Astrocyte of the cerebellum (primary cell): ENCODE measurements around the gene PDS5B.

ENCODE experiments used
- DNase-seq: peaks from one replicate; pipeline ENCODE4 v3.0.0-alpha.2; 2011; ENCODE audit warnings: low read depth
- H3K4me3 ChIP-seq: 2 replicates; pipeline ENCODE4 v1.5.1; 2011; ENCODE audit warnings: mild to moderate bottlenecking, low read depth, low read length, moderate library complexity
- in situ Hi-C: cut with HindIII; loops from 2 replicates; pipeline ENCODE4 v1.10.0; 2017; ENCODE audit warnings: low sequenced_read_pairs
- TF ChIP-seq, protein P1 (sequence below): IDR thresholded peaks from 2 replicates; pipeline ENCODE4 v1.5.1; 2012; ENCODE audit warnings: low read length, low read depth, moderate library complexity, mild to moderate bottlenecking; ENCODE audit errors: missing control alignments

Gene PDS5B

DNA sequence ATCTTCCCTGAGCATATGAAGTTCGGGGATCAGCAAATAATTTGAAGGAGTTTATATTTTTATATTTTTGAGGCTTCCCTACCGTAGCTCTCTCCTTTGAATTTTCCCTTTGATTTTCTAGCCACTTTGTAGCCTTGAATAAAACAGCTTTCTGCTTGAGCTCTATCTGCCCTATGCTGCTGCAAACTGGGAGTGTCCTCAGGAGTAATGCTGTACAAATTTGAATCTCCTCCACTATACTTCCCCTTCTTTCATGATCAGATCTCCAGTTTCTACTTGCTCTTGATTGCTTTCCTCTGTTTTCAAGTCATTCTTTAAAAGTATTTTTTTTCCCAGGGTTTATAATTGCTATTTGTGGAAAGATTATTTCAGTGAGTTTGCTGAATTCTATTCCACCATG, 14.6 kb downstream of the PDS5B start:
- DNase-seq, result no peak
- no peak overlapping the region for H3K4me3 ChIP-seq
- in situ Hi-C loops, result no loop called here
- TF ChIP-seq, protein P1, sequence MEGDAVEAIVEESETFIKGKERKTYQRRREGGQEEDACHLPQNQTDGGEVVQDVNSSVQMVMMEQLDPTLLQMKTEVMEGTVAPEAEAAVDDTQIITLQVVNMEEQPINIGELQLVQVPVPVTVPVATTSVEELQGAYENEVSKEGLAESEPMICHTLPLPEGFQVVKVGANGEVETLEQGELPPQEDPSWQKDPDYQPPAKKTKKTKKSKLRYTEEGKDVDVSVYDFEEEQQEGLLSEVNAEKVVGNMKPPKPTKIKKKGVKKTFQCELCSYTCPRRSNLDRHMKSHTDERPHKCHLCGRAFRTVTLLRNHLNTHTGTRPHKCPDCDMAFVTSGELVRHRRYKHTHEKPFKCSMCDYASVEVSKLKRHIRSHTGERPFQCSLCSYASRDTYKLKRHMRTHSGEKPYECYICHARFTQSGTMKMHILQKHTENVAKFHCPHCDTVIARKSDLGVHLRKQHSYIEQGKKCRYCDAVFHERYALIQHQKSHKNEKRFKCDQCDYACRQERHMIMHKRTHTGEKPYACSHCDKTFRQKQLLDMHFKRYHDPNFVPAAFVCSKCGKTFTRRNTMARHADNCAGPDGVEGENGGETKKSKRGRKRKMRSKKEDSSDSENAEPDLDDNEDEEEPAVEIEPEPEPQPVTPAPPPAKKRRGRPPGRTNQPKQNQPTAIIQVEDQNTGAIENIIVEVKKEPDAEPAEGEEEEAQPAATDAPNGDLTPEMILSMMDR, result no peak

DNA sequence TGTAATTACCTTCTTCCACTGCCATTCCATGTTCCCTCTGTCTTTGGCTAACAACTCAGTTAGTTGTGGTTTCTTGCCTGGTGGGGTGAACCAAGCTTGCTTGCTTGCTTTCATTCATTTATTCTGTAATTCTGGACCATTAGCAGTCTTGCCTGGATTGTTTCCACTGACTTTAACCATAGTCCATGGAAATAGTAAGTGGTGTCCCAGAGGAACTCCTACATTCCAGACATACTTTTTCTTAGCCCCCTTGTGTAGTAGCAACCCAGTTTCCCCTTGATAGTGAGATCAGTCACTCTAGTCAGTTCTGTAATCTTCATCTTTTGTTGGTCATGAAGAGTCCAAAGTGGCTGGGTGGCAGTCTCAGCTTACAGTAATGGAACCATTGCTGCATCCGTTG, 23.2 kb downstream of the PDS5B start:
- TF ChIP-seq, protein P1, result no peak
- in situ Hi-C loops, result no loop called here
- peak; percentile 32 for DNase-seq
- no peak overlapping the region for H3K4me3 ChIP-seq

DNA sequence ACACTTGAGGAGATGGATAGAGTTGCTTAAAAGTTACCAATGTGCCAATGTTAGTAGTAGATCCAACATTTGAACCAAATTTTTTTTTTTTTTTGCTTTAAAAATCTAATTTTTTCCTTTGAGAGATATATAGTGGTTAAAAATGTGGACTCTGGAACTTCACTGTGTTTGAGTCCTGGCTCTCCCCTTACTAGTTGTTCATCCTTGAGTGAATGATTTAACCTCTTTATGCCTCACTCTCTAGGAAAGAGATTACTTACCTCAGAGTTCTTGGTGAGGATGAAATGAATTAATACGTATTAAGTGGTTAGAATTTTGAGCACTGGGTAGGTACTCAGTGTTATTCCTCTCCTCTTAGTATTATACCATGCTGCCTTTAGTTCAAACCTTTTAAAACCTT, 24.3 kb downstream of the PDS5B start:
- DNase-seq, result no peak
- H3K4me3 ChIP-seq, result no peak overlapping the region
- TF ChIP-seq, protein P1, result no peak
- in situ Hi-C loops, result no loop called here

DNA sequence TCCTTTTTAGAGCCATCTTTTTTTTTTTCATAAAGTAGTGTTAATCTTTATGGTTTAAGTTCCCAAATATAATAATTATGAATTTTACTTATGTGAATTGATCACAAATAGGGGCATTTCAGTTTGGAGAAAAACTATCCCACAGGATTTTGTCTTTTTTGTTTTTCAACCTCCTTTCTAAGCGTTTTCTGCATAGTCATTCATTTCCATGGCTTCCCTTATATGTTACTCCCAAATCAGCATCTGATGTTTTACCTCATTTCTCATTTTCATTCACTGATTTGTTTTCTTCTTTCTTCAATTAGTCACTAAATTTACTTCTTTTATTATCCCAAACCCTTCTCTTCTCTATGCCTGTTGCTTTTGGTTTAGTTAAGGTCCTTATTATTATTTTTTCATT, 24.7 kb downstream of the PDS5B start:
- TF ChIP-seq, protein P1, result no peak

DNA sequence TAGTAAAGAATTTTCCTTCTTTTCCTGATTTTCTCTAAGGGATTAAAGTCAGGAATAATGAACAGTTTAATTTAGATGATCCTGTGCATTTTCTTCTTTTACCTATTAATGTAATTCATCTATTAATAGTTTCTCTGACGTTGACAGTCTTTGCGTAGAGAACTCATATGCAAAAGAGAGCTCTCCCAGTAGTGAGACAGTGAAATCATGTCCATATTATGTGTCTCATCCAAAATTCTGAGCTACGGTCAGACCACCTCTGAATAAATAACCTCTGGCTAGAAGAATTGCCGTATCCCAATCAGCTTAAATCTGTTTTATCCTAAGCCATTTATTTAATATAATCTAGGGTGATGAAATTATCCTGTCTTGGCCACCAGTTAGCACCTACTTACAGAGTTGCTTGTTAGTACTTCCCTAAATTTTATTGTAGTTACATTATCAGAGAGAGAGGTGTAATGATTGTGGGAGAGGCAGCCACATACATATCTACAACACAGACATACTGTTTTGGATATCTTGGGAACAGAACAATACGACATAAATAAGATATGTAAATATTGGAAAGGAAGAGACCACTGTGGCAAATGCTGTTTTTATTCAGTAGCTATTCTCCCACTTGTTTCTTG, 30.7 kb downstream of the PDS5B start:
- DNase-seq, result no peak
- TF ChIP-seq, protein P1, result no peak
- H3K4me3 ChIP-seq, result no peak overlapping the region
- in situ Hi-C loops, result no loop called here

More for the DNA sequence above, 24.7 kb downstream of the PDS5B start:
- DNase-seq, result no peak
- H3K4me3 ChIP-seq, result no peak overlapping the region
- in situ Hi-C loops, result no loop called here

DNA sequence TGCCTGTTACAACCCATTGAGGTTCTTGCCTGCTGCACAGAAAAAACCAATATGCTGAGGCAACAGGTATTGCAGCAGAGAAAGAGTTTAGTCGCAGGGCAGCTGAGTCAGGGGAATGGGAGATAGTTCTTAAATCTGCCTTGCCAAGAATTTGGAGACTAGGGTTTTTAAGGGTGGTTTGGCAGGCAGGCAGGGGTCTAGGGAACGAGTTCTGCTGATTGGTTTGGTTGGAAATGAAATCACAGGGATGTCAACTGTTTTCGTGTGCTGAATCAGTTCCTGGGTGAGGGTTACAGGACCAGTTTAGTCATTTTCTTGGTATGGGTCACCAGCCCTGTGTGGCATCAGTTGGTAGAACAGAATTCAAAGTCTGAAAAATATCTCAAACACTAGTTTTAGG, 36.6 kb downstream of the PDS5B start:
- no peak overlapping the region for H3K4me3 ChIP-seq
- TF ChIP-seq, protein P1, result no peak
- DNase-seq, result no peak
- in situ Hi-C loops, result no loop called here

DNA sequence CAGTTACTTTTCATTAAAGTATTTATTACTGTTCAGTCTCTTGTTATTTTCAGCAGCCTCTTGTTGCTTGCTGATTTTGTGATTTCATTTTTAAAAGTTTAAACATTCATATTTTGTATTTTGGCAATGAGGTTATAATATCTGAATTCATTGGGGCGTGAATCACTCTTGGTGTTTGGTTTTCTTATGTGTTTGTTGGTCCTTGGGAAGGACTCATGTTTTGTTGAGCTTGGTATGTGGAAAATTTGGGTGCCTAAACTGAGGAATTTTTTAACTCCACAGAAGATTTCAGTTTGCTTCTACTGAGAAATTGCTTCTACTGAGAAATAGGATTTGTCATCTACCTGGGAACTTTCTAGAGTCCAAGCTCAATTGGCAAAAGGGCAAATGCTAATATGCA, 38.2 kb downstream of the PDS5B start:
- DNase-seq, result no peak
- H3K4me3 ChIP-seq, result no peak overlapping the region
- TF ChIP-seq, protein P1, result no peak
- in situ Hi-C loops, result no loop called here
